ENCODE data around the gene MVK. TPM values are rescaled to one million over a fixed set of nuclear protein-coding genes. Genes with fewer than 3 reads are reported as not detected.

Gene MVK
- total RNA-seq, 4 donors from 2014 or later: 3.2 to 14.2 (median 9.1) TPM

DNA sequence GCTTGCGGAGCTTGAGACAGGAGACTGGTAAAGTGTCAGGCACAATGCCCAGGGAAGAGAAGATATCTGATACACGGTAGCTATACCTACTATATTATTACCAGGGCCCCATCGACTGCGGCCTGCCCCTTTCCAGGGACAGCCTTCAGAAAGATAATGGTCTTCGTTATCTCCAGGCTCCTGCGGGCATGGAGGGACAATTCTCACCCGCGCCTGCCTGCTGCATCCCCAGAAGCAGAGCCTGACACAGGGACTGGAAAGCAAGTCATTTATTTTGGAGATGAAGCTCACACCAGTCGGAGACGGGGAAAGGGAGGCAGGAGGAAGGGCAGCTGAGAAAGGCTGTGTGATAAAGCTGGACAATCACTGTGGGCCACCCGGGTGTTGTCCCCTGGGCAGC is 72.1 kb downstream of the MVK start:
- TF ChIP-seq, protein P1, sequence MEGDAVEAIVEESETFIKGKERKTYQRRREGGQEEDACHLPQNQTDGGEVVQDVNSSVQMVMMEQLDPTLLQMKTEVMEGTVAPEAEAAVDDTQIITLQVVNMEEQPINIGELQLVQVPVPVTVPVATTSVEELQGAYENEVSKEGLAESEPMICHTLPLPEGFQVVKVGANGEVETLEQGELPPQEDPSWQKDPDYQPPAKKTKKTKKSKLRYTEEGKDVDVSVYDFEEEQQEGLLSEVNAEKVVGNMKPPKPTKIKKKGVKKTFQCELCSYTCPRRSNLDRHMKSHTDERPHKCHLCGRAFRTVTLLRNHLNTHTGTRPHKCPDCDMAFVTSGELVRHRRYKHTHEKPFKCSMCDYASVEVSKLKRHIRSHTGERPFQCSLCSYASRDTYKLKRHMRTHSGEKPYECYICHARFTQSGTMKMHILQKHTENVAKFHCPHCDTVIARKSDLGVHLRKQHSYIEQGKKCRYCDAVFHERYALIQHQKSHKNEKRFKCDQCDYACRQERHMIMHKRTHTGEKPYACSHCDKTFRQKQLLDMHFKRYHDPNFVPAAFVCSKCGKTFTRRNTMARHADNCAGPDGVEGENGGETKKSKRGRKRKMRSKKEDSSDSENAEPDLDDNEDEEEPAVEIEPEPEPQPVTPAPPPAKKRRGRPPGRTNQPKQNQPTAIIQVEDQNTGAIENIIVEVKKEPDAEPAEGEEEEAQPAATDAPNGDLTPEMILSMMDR (IDR thresholded peaks at IDR 0.05 in 4 of 5, conservative IDR thresholded peaks at IDR 0.05 in 1 of 5): no peak
- no peak for TF ChIP-seq POLR2A (IDR thresholded peaks at IDR 0.05)
- ATAC-seq (no peak), DNase-seq (no peak)
- in situ Hi-C loops (cut with MboI; ENCODE audit: low sequenced_read_pairs in 4 of 4): no loop called here
- H3K27ac ChIP-seq: no peak overlapping the region
- intact Hi-C loops (cut with DNase I; ENCODE audit: low total_unique reads): no loop called here
- H3K27me3 ChIP-seq: no peaks in the 10 kb centered on the region
- H3K4me1 ChIP-seq: no peaks in the 10 kb centered on the region
- H3K4me3 ChIP-seq: no peak overlapping the region
- no peaks in the 10 kb centered on the region for H3K36me3 ChIP-seq
- H3K9me3 ChIP-seq: no peaks in the 10 kb centered on the region

Other genes with a start within 250 kb of the MVK start
- gene MYO1H, start 225.9 kb upstream of the MVK start, total RNA-seq: not detected
- 10 to 100 TPM in 3 of 4 donors, 1 to 10 TPM in 1; 7.5 to 14.8 (median 10.6) TPM for gene KCTD10, start 96.5 kb upstream of the MVK start, total RNA-seq
- 10 to 100 TPM; 44.8 to 58.2 (median 55.9) TPM for gene UBE3B, start 96.2 kb upstream of the MVK start, total RNA-seq
- gene MMAB, start 290 bp upstream of the MVK start, total RNA-seq: 10 to 100 TPM; 21.2 to 54.3 (median 25.6) TPM
- gene FAM222A, start 140.0 kb downstream of the MVK start, total RNA-seq: 10 to 100 TPM in 2 of 4 donors, 1 to 10 TPM in 2; 7.0 to 24.3 (median 13.5) TPM

Measured in gastrocnemius medialis (tissue), 4 donors.